SK-N-SH (cell line): ENCODE results near the gene CNTN4. TPM values are rescaled to one million over a fixed set of nuclear protein-coding genes. Genes with fewer than 3 reads are reported as not detected.

Source experiments
- CTCF ChIA-PET: fragments of 300-600, 350-600 bp; formaldehyde crosslinking; extraction: SDS; loops from one replicate; lab custom pipeline; 2021; lab: Yijun Ruan, JAX
- POLR2A ChIA-PET: fragments of 350-600 bp; sonication (Branson Sonifier 250); formaldehyde crosslinking; extraction: SDS; loops from one replicate; lab custom pipeline; 2020; ENCODE audit warnings: antibody characterized with exemption, inconsistent platforms; lab: Yijun Ruan, JAX
- DNase-seq: peaks from one replicate; pipeline ENCODE4 v3.0.0; 2012
- H2AFZ ChIP-seq: fragments of 200-600 bp; sonication (generic); 2 replicates; pipeline ENCODE4 v1.8.1; 2016; ENCODE audit warnings: antibody characterized with exemption, mild to moderate bottlenecking, low read depth
- H3F3A ChIP-seq: fragments of 200-600 bp; sonication (generic); replicated peaks from 2 replicates; pipeline ENCODE3; 2016; ENCODE audit warnings: antibody characterized with exemption, mild to moderate bottlenecking; ENCODE audit not compliant: insufficient read depth
- H3K27ac ChIP-seq, 2 experiments: fragments of 200-500 bp in 1 of 2; fragments of 200-600 bp in 1 of 2; sonication (Bioruptor generic) in 1 of 2; sonication (generic), shearing (Covaris generic) in 1 of 2; 2 replicates each; pipeline versions ENCODE4 v1.5.1 to v1.6.1; 2014 to 2016; ENCODE audit warnings: low read depth in 2 of 2, inconsistent platforms in 1 of 2, low read length in 1 of 2, mild to moderate bottlenecking in 1 of 2, mixed read lengths in 1 of 2
- H3K27me3 ChIP-seq: fragments of 200-600 bp; sonication (generic), shearing (Covaris generic); 2 replicates; pipeline ENCODE4 v1.6.1; 2016; ENCODE audit warnings: mixed run types; ENCODE audit not compliant: insufficient read depth
- H3K36me3 ChIP-seq, 2 experiments: fragments of 200-500 bp in 1 of 2; fragments of 200-600 bp in 1 of 2; sonication (Bioruptor generic) in 1 of 2; sonication (generic) in 1 of 2; replicated peaks in 1 of 2; 2 replicates each; pipeline versions ENCODE3 to v1.5.1; 2014 to 2016; ENCODE audit warnings: low read length in 1 of 2, mild to moderate bottlenecking in 1 of 2; ENCODE audit not compliant: insufficient read depth in 2 of 2, control insufficient read depth in 1 of 2
- H3K4me1 ChIP-seq, 2 experiments: fragments of 200-500 bp in 1 of 2; fragments of 200-600 bp in 1 of 2; sonication (Bioruptor generic) in 1 of 2; sonication (generic), shearing (Covaris generic) in 1 of 2; 2 replicates each; pipeline versions ENCODE4 v1.5.1 to v1.6.1; 2014 to 2016; ENCODE audit warnings: low read depth in 1 of 2, low read length in 1 of 2, mixed run types in 1 of 2; ENCODE audit not compliant: insufficient read depth in 2 of 2, control insufficient read depth in 1 of 2
- H3K4me2 ChIP-seq: fragments of 200-600 bp; sonication (generic), shearing (Covaris generic); 2 replicates; pipeline ENCODE4 v1.6.1; 2017; ENCODE audit warnings: mixed run types
- H3K4me3 ChIP-seq, 2 experiments: fragments of 200-500 bp in 1 of 2; fragments of 200-600 bp in 1 of 2; sonication (Bioruptor generic) in 1 of 2; sonication (generic), shearing (Covaris generic) in 1 of 2; 2 replicates each; pipeline versions ENCODE4 v1.5.1 to v1.8.1; 2014 to 2016; ENCODE audit warnings: low read depth in 2 of 2, inconsistent platforms in 1 of 2, low read length in 1 of 2, mild to moderate bottlenecking in 1 of 2, mixed read lengths in 1 of 2, moderate library complexity in 1 of 2
- H3K79me2 ChIP-seq: fragments of 200-600 bp; sonication (generic); 2 replicates; pipeline ENCODE4 v1.8.1; 2017; ENCODE audit warnings: mild to moderate bottlenecking; ENCODE audit not compliant: insufficient read depth
- H3K9ac ChIP-seq: fragments of 200-600 bp; sonication (generic); 2 replicates; pipeline ENCODE4 v1.6.1; 2017; ENCODE audit warnings: mixed run types
- H3K9me2 ChIP-seq: fragments of 200-600 bp; sonication (generic); 2 replicates; pipeline ENCODE4 v1.6.1; 2017; ENCODE audit warnings: mixed run types
- H3K9me3 ChIP-seq: fragments of 200-600 bp; sonication (generic); 2 replicates; pipeline ENCODE4 v1.6.1; 2017; ENCODE audit warnings: mixed run types, mild to moderate bottlenecking, moderate library complexity
- H4K20me1 ChIP-seq: fragments of 200-600 bp; sonication (generic); 2 replicates; pipeline ENCODE4 v1.6.1; 2017; ENCODE audit warnings: mild to moderate bottlenecking, mixed run types; ENCODE audit not compliant: insufficient read depth
- CHD2 ChIP-seq: fragments of 150-350 bp; IDR thresholded peaks from 2 replicates; pipeline ENCODE4 v1.6.1; 2018; ENCODE audit warnings: low read length; ENCODE audit not compliant: partially characterized antibody
- ELF1 ChIP-seq: IDR thresholded peaks from 2 replicates; pipeline ENCODE4 v1.4.0; 2012
- JUND ChIP-seq: IDR thresholded peaks from 2 replicates; pipeline ENCODE4 v1.4.0; 2012
- MAX ChIP-seq: IDR thresholded peaks from 2 replicates; pipeline ENCODE4 v1.4.0; 2012; ENCODE audit warnings: low read depth
- MEF2A ChIP-seq: IDR thresholded peaks from 2 replicates; pipeline ENCODE4 v1.4.0; 2012; ENCODE audit warnings: low read depth, borderline replicate concordance
- MXI1 ChIP-seq: IDR thresholded peaks from 2 replicates; pipeline ENCODE4 v1.6.1; 2012; ENCODE audit warnings: mild to moderate bottlenecking, low read depth, low read length, improper control_type of control experiment
- NFIC ChIP-seq: IDR thresholded peaks from 2 replicates; pipeline ENCODE4 v1.4.0; 2012; ENCODE audit warnings: borderline replicate concordance
- PBX3 ChIP-seq: IDR thresholded peaks from 2 replicates; pipeline ENCODE4; 2012
- POLR2AphosphoS5 ChIP-seq: IDR thresholded peaks from 2 replicates; pipeline ENCODE4 v1.6.1; 2012; ENCODE audit warnings: low read depth, low read length
- RCOR1 ChIP-seq: fragments of 150-350 bp; IDR thresholded peaks from 2 replicates; pipeline ENCODE4 v1.6.1; 2017; ENCODE audit warnings: antibody characterized with exemption, low read length
- RFX5 ChIP-seq: IDR thresholded peaks from 2 replicates; pipeline ENCODE4 v1.6.1; 2012; ENCODE audit warnings: mild to moderate bottlenecking, improper control_type of control experiment, low read length
- RXRA ChIP-seq: IDR thresholded peaks from 2 replicates; pipeline ENCODE4 v1.4.0; 2012; ENCODE audit warnings: low read depth, mild to moderate bottlenecking, borderline replicate concordance
- SIN3A ChIP-seq: IDR thresholded peaks from 2 replicates; pipeline ENCODE4 v1.6.1; 2012; ENCODE audit warnings: low read depth, mild to moderate bottlenecking, low read length, moderate library complexity, borderline replicate concordance
- SMC3 ChIP-seq: IDR thresholded peaks from 2 replicates; pipeline ENCODE4 v1.6.1; 2012; ENCODE audit warnings: low read depth, low read length, improper control_type of control experiment
- TCF12 ChIP-seq: IDR thresholded peaks from 2 replicates; pipeline ENCODE4 v1.4.0; 2012
- TEAD4 ChIP-seq: IDR thresholded peaks from 2 replicates; pipeline ENCODE4 v1.4.0; 2012; ENCODE audit warnings: mild to moderate bottlenecking, borderline replicate concordance; ENCODE audit not compliant: insufficient read depth
- USF1 ChIP-seq: IDR thresholded peaks from 2 replicates; pipeline ENCODE4 v1.4.0; 2012; ENCODE audit warnings: low read depth, borderline replicate concordance
- USF2 ChIP-seq: fragments of 150-350 bp; IDR thresholded peaks from 2 replicates; pipeline ENCODE4 v1.6.1; 2017; ENCODE audit warnings: antibody characterized with exemption, low read length, low read depth, borderline replicate concordance
- WGBS: methylation state at CpG from one replicate; pipeline ENCODE4 v1.1.6; 2017; ENCODE audit warnings: low lambda C conversion rate; 5-methylcytosine and 5-hydroxymethylcytosine counted together
- polyA plus RNA-seq, 3 experiments: library from polyadenylated mRNA; depleted of rRNA; stranded (reverse); fragments of >200 nt; gene quantifications; 2 replicates each; pipeline ENCODE4 v1.2.3, GENCODE V29; 2012

The CNTN4 gene
- polyA plus RNA-seq, 1 of the 3 experiments (the other 2 are of a cell fraction), result 0.12 TPM

- Histone ChIP-seq H3K4me1 (no peaks in the 10 kb centered on the region; a peak in 1 of 4 replicates), H3K9me3 (no peaks in the 10 kb centered on the region), H3F3A (no peaks in the 10 kb centered on the region), H3K9ac (no peak overlapping the region), H3K36me3 (no peaks in the 10 kb centered on the region), H3K79me2 (no peaks in the 10 kb centered on the region), H3K27me3 (no peaks in the 10 kb centered on the region), H4K20me1 (no peaks in the 10 kb centered on the region), H3K27ac (no peak overlapping the region), H3K4me3 (no peak overlapping the region), H2AFZ (no peak overlapping the region), H3K4me2 (no peak overlapping the region), H3K9me2 (no peaks in the 10 kb centered on the region)
- ChIA-PET POLR2A (no interaction called here), CTCF (interaction anchor here (1.5 kb wide), 1 partner anchor 8 kb away, joined by 3 read pairs; no protein-coding TSS in a partner anchor)
- WGBS, result 24% methylated on average over 5 of the region's 5 CpGs
- TF ChIP-seq SMC3 (no peak), RXRA (no peak), RCOR1 (no peak), JUND (no peak), CHD2 (no peak), POLR2AphosphoS5 (no peak), SIN3A (no peak), NFIC (no peak), MEF2A (no peak), USF1 (no peak), RFX5 (no peak), USF2 (no peak), TEAD4 (no peak), TCF12 (no peak), PBX3 (no peak), MAX (no peak)
- DNase-seq, result no peak
Observed at GRCh38 chr3:2929574-2929973, 830.9 kb downstream of the CNTN4 start.

- no peak for TF ChIP-seq MAX
- no peak for TF ChIP-seq MEF2A
- no peak for TF ChIP-seq ELF1
- TF ChIP-seq POLR2AphosphoS5, result no peak
- TF ChIP-seq RXRA, result no peak
- no peak for TF ChIP-seq USF1
- no peak for TF ChIP-seq MXI1
- no peak for TF ChIP-seq NFIC
- no peak for TF ChIP-seq JUND
- TF ChIP-seq SMC3, result no peak
- no peak overlapping the region for H2AFZ ChIP-seq
- H3K9me2 ChIP-seq, result no peaks in the 10 kb centered on the region
- H3K36me3 ChIP-seq, result no peaks in the 10 kb centered on the region
- no peaks in the 10 kb centered on the region for H4K20me1 ChIP-seq
- no peak overlapping the region for H3K4me3 ChIP-seq
- no peaks in the 10 kb centered on the region for H3F3A ChIP-seq
- CTCF ChIA-PET, result no interaction called here
- H3K27me3 ChIP-seq, result no peaks in the 10 kb centered on the region
- POLR2A ChIA-PET, result no interaction called here
- DNase-seq, result no peak
- H3K9ac ChIP-seq, result no peak overlapping the region
- H3K4me1 ChIP-seq, result no peaks in the 10 kb centered on the region; a peak in 1 of 4 replicates
- H3K9me3 ChIP-seq, result no peaks in the 10 kb centered on the region
- 49% methylated on average over 4 of the region's 4 CpGs for WGBS
- no peak overlapping the region for H3K4me2 ChIP-seq
- H3K79me2 ChIP-seq, result no peaks in the 10 kb centered on the region
- no peak overlapping the region for H3K27ac ChIP-seq
Observed at GRCh38 chr3:2931265-2931664, 832.6 kb downstream of the CNTN4 start.
